ENCODE data around the gene PCDHGC3.

PCDHGC3 gene

GRCh38 chr5:141517880-141518617, 42.3 kb downstream of the PCDHGC3 start:
- TF ChIP-seq POLR2A (IDR thresholded peaks at IDR 0.05; ENCODE audit: extremely low read depth, insufficient read length) (no peak), MAX (IDR thresholded peaks at IDR 0.05; ENCODE audit: low read depth, low read length) (no peak), MYC (IDR thresholded peaks at IDR 0.05; ENCODE audit: low read depth, low read length) (no peak), CTCF (IDR thresholded peaks at IDR 0.05; ENCODE audit: low read depth, low read length) (no peak)
- DNase-seq (ENCODE audit: low read depth) = no peak
- H3K4me3 ChIP-seq (ENCODE audit: low read depth, low read length) = no peak overlapping the region

GRCh38 chr5:141518618-141519015, 42.9 kb downstream of the PCDHGC3 start:
- TF ChIP-seq MYC (IDR thresholded peaks at IDR 0.05; ENCODE audit: low read depth, low read length) (no peak), CTCF (IDR thresholded peaks at IDR 0.05; ENCODE audit: low read depth, low read length) (no peak), POLR2A (IDR thresholded peaks at IDR 0.05; ENCODE audit: extremely low read depth, insufficient read length) (no peak), MAX (IDR thresholded peaks at IDR 0.05; ENCODE audit: low read depth, low read length) (no peak)
- DNase-seq (ENCODE audit: low read depth) = no peak
- no peak overlapping the region for H3K4me3 ChIP-seq (ENCODE audit: low read depth, low read length)

- TF ChIP-seq MYC (IDR thresholded peaks at IDR 0.05; ENCODE audit: low read depth, low read length) (no peak), POLR2A (IDR thresholded peaks at IDR 0.05; ENCODE audit: extremely low read depth, insufficient read length) (no peak), MAX (IDR thresholded peaks at IDR 0.05; ENCODE audit: low read depth, low read length) (no peak), CTCF (IDR thresholded peaks at IDR 0.05; ENCODE audit: low read depth, low read length) (no peak)
- DNase-seq (ENCODE audit: low read depth) = no peak
- H3K4me3 ChIP-seq (ENCODE audit: low read depth, low read length) = no peak overlapping the region
Observed at GRCh38 chr5:141519605-141520565, 44.1 kb downstream of the PCDHGC3 start.

- no peak overlapping the region for H3K4me3 ChIP-seq (ENCODE audit: low read depth, low read length)
- DNase-seq (ENCODE audit: low read depth) = peak; percentile 88
- TF ChIP-seq MAX (IDR thresholded peaks at IDR 0.05; ENCODE audit: low read depth, low read length) (peak; percentile 74), MYC (IDR thresholded peaks at IDR 0.05; ENCODE audit: low read depth, low read length) (peak; percentile 55; the same call in 1 of the 2 replicates), POLR2A (IDR thresholded peaks at IDR 0.05; ENCODE audit: extremely low read depth, insufficient read length) (no peak), CTCF (IDR thresholded peaks at IDR 0.05; ENCODE audit: low read depth, low read length) (no peak)
Observed at GRCh38 chr5:141521244-141521781, 45.5 kb downstream of the PCDHGC3 start.

- no peak for DNase-seq (ENCODE audit: low read depth)
- H3K4me3 ChIP-seq (ENCODE audit: low read depth, low read length) = no peak overlapping the region
- TF ChIP-seq MAX (IDR thresholded peaks at IDR 0.05; ENCODE audit: low read depth, low read length) = no peak
- no peak for TF ChIP-seq CTCF (IDR thresholded peaks at IDR 0.05; ENCODE audit: low read depth, low read length)
- no peak for TF ChIP-seq POLR2A (IDR thresholded peaks at IDR 0.05; ENCODE audit: extremely low read depth, insufficient read length)
- TF ChIP-seq MYC (IDR thresholded peaks at IDR 0.05; ENCODE audit: low read depth, low read length) = no peak
Observed at GRCh38 chr5:141522301-141522700, 46.5 kb downstream of the PCDHGC3 start.

Data from NB4 (cell line).